NCI-H2227 (cell line): Measurements from ENCODE around the gene PYHIN1.

Source experiments
- DNase-seq: peaks from one replicate; lab custom pipeline; 2025; ENCODE audit not compliant: unreplicated experiment; lab: John Stamatoyannopoulos, UW

PYHIN1 gene

DNA sequence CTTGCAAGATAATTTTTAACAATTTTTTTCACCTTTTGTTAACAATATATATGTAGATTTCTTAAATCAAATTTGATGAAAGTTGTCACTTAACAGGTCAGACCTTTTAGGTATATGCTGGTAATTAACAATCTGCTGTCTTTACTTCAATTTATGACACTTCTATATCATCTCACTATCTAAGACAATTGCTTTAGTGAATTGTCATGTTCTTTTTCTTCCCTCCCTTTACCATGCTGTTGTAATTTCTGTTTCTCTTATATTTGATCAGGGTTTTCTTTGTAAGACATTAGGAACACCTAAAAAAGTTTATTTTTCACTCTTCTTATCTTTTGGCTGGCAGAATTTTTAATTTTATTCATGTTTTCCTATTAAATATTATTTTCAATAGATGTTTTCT lies 80.4 kb downstream of the PYHIN1 start:
- DNase-seq = no peak

DNA sequence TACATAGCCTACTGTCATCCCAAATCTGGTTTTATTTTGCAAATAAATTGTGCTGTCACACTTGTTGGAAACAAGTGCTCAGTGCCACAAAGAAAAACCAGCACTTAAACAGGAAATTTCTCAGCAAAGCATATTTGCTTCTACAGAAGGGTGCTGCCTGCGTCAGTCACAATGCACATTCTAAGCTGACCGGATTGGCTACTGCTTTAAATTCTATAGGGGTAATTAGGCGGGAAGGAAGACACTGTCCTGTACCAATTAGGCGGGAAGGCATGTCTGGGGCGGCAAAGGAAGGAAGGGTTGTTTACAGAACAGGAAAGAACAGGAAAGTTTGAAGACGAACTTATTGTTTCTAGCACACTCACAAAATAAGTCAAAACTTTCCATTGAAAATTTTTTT lies 81.1 kb downstream of the PYHIN1 start:
- DNase-seq = no peak

DNA sequence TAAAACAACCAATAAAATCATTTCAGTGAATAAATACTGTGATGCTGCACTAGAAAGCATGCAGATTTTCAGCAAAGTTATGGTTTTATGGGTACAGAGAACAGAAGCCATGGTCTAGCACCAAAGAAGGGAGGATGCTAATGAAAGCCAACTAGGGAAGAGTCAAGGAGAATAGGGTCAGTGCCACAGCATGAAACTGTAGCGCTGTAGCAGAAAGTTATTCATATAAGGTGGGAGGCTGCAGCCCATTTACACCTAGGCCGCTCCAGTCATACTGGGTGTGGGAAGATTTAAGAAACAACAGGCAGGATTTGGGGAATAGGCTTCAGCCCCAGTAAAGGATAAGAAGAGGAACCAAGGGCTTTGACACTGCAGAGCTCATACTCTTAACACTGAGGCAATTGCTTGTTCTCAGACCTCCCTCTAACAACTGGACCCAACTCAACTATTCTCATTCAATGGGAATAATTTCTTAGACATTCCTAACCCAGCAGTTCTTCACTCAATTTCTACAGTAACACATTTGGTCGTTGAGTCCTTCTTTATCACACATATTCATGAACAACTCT lies 82.7 kb downstream of the PYHIN1 start:
- no peak for DNase-seq

DNA sequence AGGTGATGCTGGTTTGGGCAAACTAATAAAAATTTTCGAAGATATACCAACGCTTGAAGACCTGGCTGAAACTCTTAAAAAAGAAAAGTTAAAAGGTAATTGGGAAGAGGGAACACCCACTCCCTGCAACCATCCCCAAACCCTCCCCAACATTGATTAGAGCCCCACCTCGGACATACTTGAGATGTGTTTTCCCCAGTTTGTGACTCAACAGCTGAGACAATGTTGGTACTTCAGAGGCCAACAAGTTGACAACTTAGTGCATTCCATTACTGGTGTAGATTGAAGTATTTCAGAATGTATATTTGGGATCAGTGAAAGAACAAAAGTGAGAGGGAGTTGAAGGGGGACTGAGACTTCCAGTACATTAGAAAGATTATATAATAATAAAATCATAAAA lies 83.5 kb downstream of the PYHIN1 start:
- no peak for DNase-seq

DNA sequence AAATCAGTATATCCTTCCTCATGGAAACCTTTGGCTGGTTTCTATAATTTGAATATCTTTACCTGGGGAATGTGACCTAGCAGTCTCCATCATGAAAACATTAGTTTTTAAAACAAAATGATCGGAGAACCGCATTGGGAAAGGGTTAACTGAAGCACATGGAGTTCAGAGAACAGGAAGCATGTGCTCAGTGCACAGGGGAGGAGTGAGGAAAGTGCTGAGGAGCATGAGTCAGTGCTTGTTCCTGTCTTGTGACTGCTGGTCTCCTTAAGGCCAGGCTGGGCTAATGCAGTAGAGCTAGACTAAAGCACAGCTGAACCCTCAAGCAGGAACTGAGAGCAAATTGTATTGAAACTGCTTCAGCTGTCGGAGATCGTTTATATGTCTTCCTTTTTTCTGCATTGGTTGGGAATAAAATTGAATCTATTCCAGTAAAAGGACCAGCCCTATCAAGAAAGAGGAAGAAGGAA lies 84.1 kb downstream of the PYHIN1 start:
- no peak for DNase-seq

DNA sequence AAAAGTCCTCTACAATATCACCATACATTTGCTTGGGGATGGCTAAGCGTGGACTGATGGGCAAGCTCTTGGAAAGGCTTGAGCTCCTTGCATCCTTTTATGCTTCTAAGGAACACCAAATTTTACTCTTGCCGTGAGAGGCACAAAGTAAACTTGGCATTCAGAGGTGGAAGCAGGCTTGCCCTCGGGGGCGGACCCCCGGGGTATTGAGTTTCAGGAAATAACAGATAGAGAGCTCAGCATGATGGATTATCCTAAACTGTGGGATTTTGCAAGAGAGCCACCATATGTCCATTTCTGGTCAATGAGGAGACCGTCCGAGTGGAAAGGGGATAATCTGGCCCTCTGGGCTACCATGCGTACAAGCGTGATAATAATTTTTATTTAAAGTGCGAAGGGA lies 92.4 kb downstream of the PYHIN1 start:
- no peak for DNase-seq

DNA sequence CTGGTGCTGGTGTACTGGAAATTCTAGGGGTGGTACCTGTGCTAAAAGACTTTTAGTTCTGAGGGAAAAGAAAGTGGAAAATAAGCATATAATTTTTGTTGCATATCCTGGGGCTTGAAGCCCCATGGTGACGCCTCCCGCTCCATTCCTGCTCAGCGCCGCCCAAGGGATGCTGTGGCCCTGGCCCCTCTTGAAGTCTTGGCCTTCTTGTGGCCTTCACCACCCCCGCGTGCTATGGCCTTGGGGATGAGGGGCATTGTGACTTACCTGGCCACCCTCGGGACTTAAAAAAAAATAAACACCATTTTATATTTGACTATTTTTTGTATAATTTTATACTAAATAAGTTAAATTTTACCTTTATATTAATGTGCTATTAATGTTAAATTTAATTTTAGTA lies 93.7 kb downstream of the PYHIN1 start:
- no peak for DNase-seq
